Liver (tissue), 9 donors: ENCODE measurements around the gene DKK2. TPM values are rescaled to one million over a fixed set of nuclear protein-coding genes. Genes with fewer than 3 reads are reported as not detected.

Experiments used
- DNase-seq: peaks from one replicate; pipeline ENCODE4 v3.0.0-alpha.2; 2017; ENCODE audit warnings: low spot score
- H3K27ac ChIP-seq, 2 donors: one replicate each; pipeline ENCODE4 v1.7.0; 2013; ENCODE audit warnings: inconsistent platforms in 2 of 2, low read length in 2 of 2, control low read depth in 1 of 2, low read depth in 1 of 2, mild to moderate bottlenecking in 1 of 2
- H3K27me3 ChIP-seq, 4 donors: one replicate each; pipeline versions ENCODE4 v1.6.1 to v1.7.0; 2013; ENCODE audit warnings: low read length in 3 of 4, inconsistent platforms in 1 of 4, mild to moderate bottlenecking in 1 of 4, moderate library complexity in 1 of 4; ENCODE audit not compliant: control insufficient read depth in 4 of 4, insufficient read depth in 4 of 4
- H3K36me3 ChIP-seq, 4 donors: one replicate each; pipeline versions ENCODE4 v1.6.1 to v1.7.0; 2013; ENCODE audit warnings: low read length in 3 of 4, mild to moderate bottlenecking in 3 of 4, low read depth in 1 of 4, moderate library complexity in 1 of 4; ENCODE audit not compliant: control insufficient read depth in 4 of 4, insufficient read depth in 3 of 4
- H3K4me1 ChIP-seq, 4 donors: one replicate each; pipeline versions ENCODE4 v1.6.1 to v1.7.0; 2013; ENCODE audit warnings: low read length in 3 of 4, mild to moderate bottlenecking in 3 of 4, moderate library complexity in 1 of 4; ENCODE audit not compliant: control insufficient read depth in 4 of 4, insufficient read depth in 4 of 4
- H3K4me3 ChIP-seq, 3 donors: one replicate each; pipeline versions ENCODE4 v1.6.1 to v1.7.0; 2013; ENCODE audit warnings: low read length in 3 of 3, control low read depth in 1 of 3, low read depth in 1 of 3, mild to moderate bottlenecking in 1 of 3
- H3K9ac ChIP-seq, 2 donors: one replicate each; pipeline ENCODE4 v1.7.0; 2013; ENCODE audit warnings: low read length in 2 of 2, mild to moderate bottlenecking in 2 of 2, moderate library complexity in 2 of 2, control low read depth in 1 of 2, low read depth in 1 of 2
- H3K9me3 ChIP-seq, 4 donors: one replicate each; pipeline versions ENCODE4 v1.6.1 to v1.7.0; 2013; ENCODE audit warnings: low read length in 3 of 4; ENCODE audit not compliant: control insufficient read depth in 4 of 4
- EGR1 ChIP-seq, 2 donors: IDR thresholded peaks; 2 replicates each; pipeline ENCODE4 v1.6.1; 2016 to 2018; ENCODE audit warnings: antibody characterized with exemption in 2 of 2, low read depth in 2 of 2
- FOXA1 ChIP-seq: IDR thresholded peaks from 2 replicates; pipeline ENCODE4 v1.6.1; 2016; ENCODE audit warnings: antibody characterized with exemption
- FOXA2 ChIP-seq: IDR thresholded peaks from 2 replicates; pipeline ENCODE4 v1.6.1; 2016; ENCODE audit warnings: antibody characterized with exemption
- GABPA ChIP-seq, 2 donors: IDR thresholded peaks in 1 of 2; conservative IDR thresholded peaks in 1 of 2; 2 replicates each; pipeline ENCODE4 v1.6.1; 2016; ENCODE audit warnings: antibody characterized with exemption in 2 of 2, mild to moderate bottlenecking in 1 of 2, moderate library complexity in 1 of 2
- HNF4A ChIP-seq, 2 donors: conservative IDR thresholded peaks; 2 replicates each; pipeline ENCODE4 v1.6.1; 2016; ENCODE audit warnings: antibody characterized with exemption in 2 of 2, mild to moderate bottlenecking in 2 of 2
- HNF4G ChIP-seq: IDR thresholded peaks from 2 replicates; pipeline ENCODE4 v1.6.1; 2016; ENCODE audit warnings: antibody characterized with exemption
- JUND ChIP-seq, 2 donors: IDR thresholded peaks; 2 replicates each; pipeline ENCODE4 v1.6.1; 2016; ENCODE audit warnings: antibody characterized with exemption in 2 of 2
- NR2F2 ChIP-seq: IDR thresholded peaks from 2 replicates; pipeline ENCODE4 v1.6.1; 2016; ENCODE audit warnings: antibody characterized with exemption
- RAD21 ChIP-seq, 2 donors: IDR thresholded peaks; 2 replicates each; pipeline ENCODE4 v1.6.1; 2016; ENCODE audit warnings: antibody characterized with exemption in 2 of 2, mild to moderate bottlenecking in 2 of 2
- RXRA ChIP-seq, 2 donors: IDR thresholded peaks; 2 replicates each; pipeline ENCODE4 v1.6.1; 2017 to 2018; ENCODE audit warnings: antibody characterized with exemption in 2 of 2, mild to moderate bottlenecking in 1 of 2
- SP1 ChIP-seq: IDR thresholded peaks from 2 replicates; pipeline ENCODE4 v1.6.1; 2018; ENCODE audit warnings: antibody characterized with exemption, mild to moderate bottlenecking
- TAF1 ChIP-seq: conservative IDR thresholded peaks from 2 replicates; pipeline ENCODE4 v1.6.1; 2016; ENCODE audit warnings: antibody characterized with exemption, mild to moderate bottlenecking
- YY1 ChIP-seq: IDR thresholded peaks from 2 replicates; pipeline ENCODE4 v1.6.1; 2016; ENCODE audit warnings: antibody characterized with exemption, mild to moderate bottlenecking
- ZBTB33 ChIP-seq: IDR thresholded peaks from 2 replicates; pipeline ENCODE4 v1.6.1; 2016; ENCODE audit warnings: antibody characterized with exemption
- WGBS: extraction: QIAGEN DNeasy Blood & Tissue Kit; methylation state at CpG from one replicate; pipeline ENCODE4 v1.1.7; 2013; 5-methylcytosine and 5-hydroxymethylcytosine counted together
- polyA plus RNA-seq, 2 donors: library from polyadenylated mRNA; stranded (reverse) in 1 of 2; unstranded in 1 of 2; fragments of 200-250 nt in 1 of 2; fragments of >200 nt in 1 of 2; fragmentation: Nextera tagmentation in 1 of 2; extraction: Ambion mirVana in 1 of 2; gene quantifications; one replicate each; pipeline versions ENCODE4 v1.2.1 to v1.2.3, GENCODE V29; 2013 to 2015
- total RNA-seq, 2 donors: library from RNA; depleted of rRNA; stranded (reverse); fragments of >200 nt; gene quantifications; one replicate each; pipeline ENCODE4 v1.2.3, GENCODE V29; 2014
- TF ChIP-seq, protein P1 (sequence below): IDR thresholded peaks from 2 replicates; pipeline ENCODE4 v1.6.1; 2016; ENCODE audit warnings: antibody characterized with exemption
- TF ChIP-seq, protein P2 (sequence below): IDR thresholded peaks from 2 replicates; pipeline ENCODE4 v1.6.1; 2016; ENCODE audit warnings: antibody characterized with exemption
- TF ChIP-seq, protein P3 (sequence below): fragments of 150-350 bp; IDR thresholded peaks from 2 replicates; pipeline ENCODE4 v1.5.1; 2017; ENCODE audit warnings: improper control_type of control experiment, low read depth, low read length; ENCODE audit not compliant: missing input control
- donor health status: healthy.
- donor health status: healthy.
- donor health status: healthy.
- donor health status: healthy.
- donor health status: healthy.

DKK2 gene
- total and polyA plus RNA-seq, 4 donors, result 0.07 to 0.33 (median 0.21) TPM

DNA sequence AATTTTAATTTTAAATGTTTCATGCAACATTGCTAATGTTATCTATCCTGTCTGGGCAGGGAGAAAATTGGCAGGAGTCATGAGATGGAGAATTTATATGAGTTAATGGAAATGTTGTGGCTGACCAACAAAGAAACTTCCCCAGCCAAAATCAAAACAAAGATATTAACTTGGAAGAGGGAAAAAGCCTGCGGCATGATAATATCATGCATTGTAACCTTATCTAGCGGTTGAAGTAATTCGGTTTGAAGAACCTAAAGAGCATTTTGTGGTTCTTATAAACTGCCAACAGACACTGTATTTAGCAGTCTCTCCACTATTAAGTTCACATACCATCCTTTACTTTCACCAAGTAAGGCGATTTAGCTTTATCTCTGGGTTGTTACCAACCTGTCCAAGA is 42.3 kb downstream of the DKK2 start:
- Histone ChIP-seq H3K36me3 (no peaks in the 10 kb centered on the region), H3K27me3 (peaks cover 0 to 2% (median 0%) of the 10 kb centered on the region in 4 donors), H3K4me1 (no peaks in the 10 kb centered on the region), H3K9me3 (no peaks in the 10 kb centered on the region), H3K9ac (no peak overlapping the region), H3K27ac (no peak overlapping the region), H3K4me3 (no peak overlapping the region)
- no peak for DNase-seq
- 77% methylated on average over 4 of the region's 4 CpGs for WGBS
- TF ChIP-seq GABPA (IDR thresholded peaks at IDR 0.05 in 1 of 2, conservative IDR thresholded peaks at IDR 0.05 in 1 of 2) (no peak), HNF4A (conservative IDR thresholded peaks at IDR 0.05) (no peak), NR2F2 (no peak), HNF4G (no peak), EGR1 (IDR thresholded peaks at IDR 0.05; ENCODE audit: low read depth in 2 of 2) (no peak), TAF1 (no peak), RXRA (IDR thresholded peaks at IDR 0.05) (no peak), JUND (IDR thresholded peaks at IDR 0.05) (no peak), RAD21 (IDR thresholded peaks at IDR 0.05) (no peak), SP1 (no peak), FOXA1 (no peak), FOXA2 (no peak)
- TF ChIP-seq, protein P1, sequence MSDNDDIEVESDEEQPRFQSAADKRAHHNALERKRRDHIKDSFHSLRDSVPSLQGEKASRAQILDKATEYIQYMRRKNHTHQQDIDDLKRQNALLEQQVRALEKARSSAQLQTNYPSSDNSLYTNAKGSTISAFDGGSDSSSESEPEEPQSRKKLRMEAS, result no peak
- TF ChIP-seq, protein P2, sequence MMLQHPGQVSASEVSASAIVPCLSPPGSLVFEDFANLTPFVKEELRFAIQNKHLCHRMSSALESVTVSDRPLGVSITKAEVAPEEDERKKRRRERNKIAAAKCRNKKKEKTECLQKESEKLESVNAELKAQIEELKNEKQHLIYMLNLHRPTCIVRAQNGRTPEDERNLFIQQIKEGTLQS, result no peak

DNA sequence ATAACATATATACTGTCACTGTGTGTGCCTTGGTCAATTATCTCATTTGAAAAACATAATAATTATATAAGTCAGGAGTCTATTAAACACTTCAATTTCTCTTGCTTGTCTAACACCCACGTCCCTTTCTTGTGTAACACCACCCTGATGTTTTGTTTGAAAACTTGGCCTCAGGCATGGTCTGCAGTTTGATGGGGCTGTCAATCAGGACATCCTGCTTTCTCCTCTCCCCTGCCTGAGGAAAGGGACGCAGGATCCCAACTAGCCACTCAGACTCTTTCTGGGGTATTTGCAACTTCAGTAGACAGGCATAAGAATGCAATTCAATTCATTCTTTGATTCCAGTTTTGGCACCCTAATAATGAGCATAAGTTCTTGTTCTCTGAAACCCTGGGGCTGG is 48.8 kb downstream of the DKK2 start:
- Histone ChIP-seq H3K36me3 (no peaks in the 10 kb centered on the region), H3K27ac (no peak overlapping the region), H3K9me3 (no peaks in the 10 kb centered on the region), H3K27me3 (no peaks in the 10 kb centered on the region), H3K4me1 (no peaks in the 10 kb centered on the region), H3K4me3 (no peak overlapping the region), H3K9ac (no peak overlapping the region)
- DNase-seq, result no peak
- 51% methylated on average over 2 of the region's 2 CpGs for WGBS
- no peak for TF ChIP-seq NR2F2
- TF ChIP-seq, protein P1, result no peak
- TF ChIP-seq, protein P3, sequence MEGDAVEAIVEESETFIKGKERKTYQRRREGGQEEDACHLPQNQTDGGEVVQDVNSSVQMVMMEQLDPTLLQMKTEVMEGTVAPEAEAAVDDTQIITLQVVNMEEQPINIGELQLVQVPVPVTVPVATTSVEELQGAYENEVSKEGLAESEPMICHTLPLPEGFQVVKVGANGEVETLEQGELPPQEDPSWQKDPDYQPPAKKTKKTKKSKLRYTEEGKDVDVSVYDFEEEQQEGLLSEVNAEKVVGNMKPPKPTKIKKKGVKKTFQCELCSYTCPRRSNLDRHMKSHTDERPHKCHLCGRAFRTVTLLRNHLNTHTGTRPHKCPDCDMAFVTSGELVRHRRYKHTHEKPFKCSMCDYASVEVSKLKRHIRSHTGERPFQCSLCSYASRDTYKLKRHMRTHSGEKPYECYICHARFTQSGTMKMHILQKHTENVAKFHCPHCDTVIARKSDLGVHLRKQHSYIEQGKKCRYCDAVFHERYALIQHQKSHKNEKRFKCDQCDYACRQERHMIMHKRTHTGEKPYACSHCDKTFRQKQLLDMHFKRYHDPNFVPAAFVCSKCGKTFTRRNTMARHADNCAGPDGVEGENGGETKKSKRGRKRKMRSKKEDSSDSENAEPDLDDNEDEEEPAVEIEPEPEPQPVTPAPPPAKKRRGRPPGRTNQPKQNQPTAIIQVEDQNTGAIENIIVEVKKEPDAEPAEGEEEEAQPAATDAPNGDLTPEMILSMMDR, result no peak
- TF ChIP-seq, protein P2, result no peak
- no peak for TF ChIP-seq RXRA (IDR thresholded peaks at IDR 0.05)
- TF ChIP-seq GABPA (IDR thresholded peaks at IDR 0.05 in 1 of 2, conservative IDR thresholded peaks at IDR 0.05 in 1 of 2), result no peak
- TF ChIP-seq TAF1, result no peak
- TF ChIP-seq RAD21 (IDR thresholded peaks at IDR 0.05), result no peak

- no peak overlapping the region for H3K27ac ChIP-seq
- no peak for DNase-seq
- H3K4me1 ChIP-seq, result no peaks in the 10 kb centered on the region
- no peaks in the 10 kb centered on the region for H3K27me3 ChIP-seq
- H3K9me3 ChIP-seq, result no peaks in the 10 kb centered on the region
- H3K9ac ChIP-seq, result no peak overlapping the region
- no peaks in the 10 kb centered on the region for H3K36me3 ChIP-seq
- H3K4me3 ChIP-seq, result no peak overlapping the region
- 54% methylated on average over 1 of the region's 1 CpG for WGBS
- TF ChIP-seq, protein P3, result no peak
- TF ChIP-seq EGR1 (IDR thresholded peaks at IDR 0.05; ENCODE audit: low read depth in 2 of 2) (no peak), TAF1 (no peak), FOXA2 (no peak), RAD21 (IDR thresholded peaks at IDR 0.05) (no peak), GABPA (IDR thresholded peaks at IDR 0.05 in 1 of 2, conservative IDR thresholded peaks at IDR 0.05 in 1 of 2) (no peak), HNF4A (conservative IDR thresholded peaks at IDR 0.05) (no peak), FOXA1 (no peak), YY1 (no peak), ZBTB33 (no peak), HNF4G (no peak)
- TF ChIP-seq, protein P1, result no peak
Observed at GRCh38 chr4:106986486-106986885, 49.6 kb downstream of the DKK2 start.
